NCI-H774 (cell line): ENCODE data around the gene STXBP1.
"Not testable (repeated sequence)": the region's sequence is repeated elsewhere in the genome, so short reads cannot be mapped to it uniquely, and the experiment has no call there.

Experiments used
- DNase-seq: peaks from one replicate; lab custom pipeline; 2025; lab: John Stamatoyannopoulos, UW

Gene STXBP1

GRCh38 chr9:127614961-127615360 is 2.9 kb downstream of the STXBP1 start:
- DNase-seq: no peak

- DNase-seq: not testable (repeated sequence)
Observed at GRCh38 chr9:127621339-127621970, 9.4 kb downstream of the STXBP1 start.

GRCh38 chr9:127626752-127627493 is 14.8 kb downstream of the STXBP1 start:
- no peak for DNase-seq

DNA sequence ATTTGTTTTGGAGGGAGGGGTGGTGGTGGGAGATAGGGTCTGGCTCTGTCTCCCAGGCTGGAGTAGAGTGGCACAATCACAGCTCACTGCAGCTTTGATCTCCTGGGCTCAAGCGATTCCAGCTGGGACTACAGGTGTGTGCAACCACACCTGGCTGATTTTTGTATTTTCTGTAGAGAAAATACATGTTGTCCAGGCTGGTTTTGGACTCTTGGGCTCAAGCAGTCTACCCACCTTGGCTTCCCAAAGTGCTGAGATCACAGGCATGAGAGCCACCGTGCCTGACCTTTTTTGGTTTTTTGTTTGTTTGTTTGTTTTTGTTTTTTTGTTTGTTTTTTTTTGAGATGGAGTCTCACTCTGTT is 15.4 kb downstream of the STXBP1 start:
- no peak for DNase-seq

DNA sequence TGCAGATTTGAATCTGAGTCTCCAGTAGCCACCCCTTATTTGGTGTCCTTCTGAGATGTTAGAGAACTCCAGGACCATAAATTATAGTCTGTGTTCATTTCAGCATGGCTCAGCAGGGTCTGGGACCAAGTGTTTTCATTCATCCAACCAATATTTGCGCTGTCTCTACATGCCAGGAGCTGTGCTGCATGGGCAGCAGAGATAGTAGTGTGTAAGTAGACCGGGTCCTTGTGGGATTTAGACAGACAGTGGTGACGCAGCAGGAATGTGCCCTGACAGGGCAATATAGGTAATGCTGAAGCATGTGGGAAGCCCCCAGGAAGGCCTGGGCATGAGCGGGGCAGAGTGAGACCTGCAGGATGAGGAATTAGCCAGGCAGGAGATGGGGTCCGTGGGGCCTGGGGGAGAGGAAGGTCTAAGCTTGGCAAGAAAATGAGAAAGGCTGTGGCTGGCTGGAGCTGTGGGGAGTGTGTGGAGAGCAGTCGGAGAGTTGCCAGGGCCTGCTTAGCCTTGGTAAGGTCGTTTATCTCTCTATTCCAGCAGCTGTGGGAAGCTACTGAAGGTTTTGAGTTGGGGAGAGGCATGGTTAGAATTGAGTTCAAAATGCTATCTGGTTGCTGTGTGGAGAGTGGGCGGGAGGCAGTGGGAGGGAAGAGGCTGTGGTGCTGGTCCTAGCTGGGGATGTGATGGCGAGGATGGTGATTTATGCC is 16.8 kb downstream of the STXBP1 start:
- no peak for DNase-seq

GRCh38 chr9:127629468-127630081 is 17.5 kb downstream of the STXBP1 start:
- DNase-seq: no peak

GRCh38 chr9:127633216-127633862 is 21.3 kb downstream of the STXBP1 start:
- DNase-seq: no peak

DNA sequence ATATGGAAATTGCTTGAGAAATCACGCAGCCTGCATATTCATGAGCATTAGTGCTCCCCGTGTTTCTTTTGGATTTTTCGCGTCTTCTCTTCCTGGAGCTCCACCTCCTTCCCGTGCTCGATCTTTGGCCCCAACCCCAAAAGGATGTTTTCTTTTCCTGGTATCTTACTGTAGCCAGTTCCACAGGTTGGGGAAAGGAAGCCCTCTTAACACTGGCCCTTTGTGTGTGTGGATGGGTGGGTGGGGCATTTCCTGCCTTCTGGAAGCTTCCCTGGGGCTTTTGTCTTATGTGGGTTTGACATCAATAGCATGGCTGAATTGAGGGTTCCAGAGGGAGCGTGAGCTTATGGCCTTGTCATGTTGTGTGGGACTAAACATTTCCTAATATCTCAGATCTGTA is 21.9 kb downstream of the STXBP1 start:
- no peak for DNase-seq

DNA sequence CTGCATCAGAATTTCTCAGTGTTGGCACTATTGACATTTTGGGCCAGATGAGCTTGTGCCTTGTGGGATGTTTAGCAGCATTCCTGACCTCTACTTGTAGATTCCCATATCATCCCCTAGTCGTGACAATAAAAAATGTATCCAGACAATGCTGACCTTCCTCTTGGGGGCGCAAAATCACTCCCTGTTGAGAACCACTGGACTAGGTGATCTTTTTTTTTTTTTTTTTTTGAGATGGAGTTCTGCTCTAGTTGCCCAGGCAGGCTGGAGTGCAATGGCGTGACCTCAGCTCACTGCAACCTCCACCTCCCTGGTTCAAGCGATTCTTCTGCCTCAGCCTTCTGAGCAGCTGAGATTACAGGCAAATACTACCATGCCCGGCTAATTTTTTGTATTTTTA is 22.6 kb downstream of the STXBP1 start:
- no peak for DNase-seq

DNA sequence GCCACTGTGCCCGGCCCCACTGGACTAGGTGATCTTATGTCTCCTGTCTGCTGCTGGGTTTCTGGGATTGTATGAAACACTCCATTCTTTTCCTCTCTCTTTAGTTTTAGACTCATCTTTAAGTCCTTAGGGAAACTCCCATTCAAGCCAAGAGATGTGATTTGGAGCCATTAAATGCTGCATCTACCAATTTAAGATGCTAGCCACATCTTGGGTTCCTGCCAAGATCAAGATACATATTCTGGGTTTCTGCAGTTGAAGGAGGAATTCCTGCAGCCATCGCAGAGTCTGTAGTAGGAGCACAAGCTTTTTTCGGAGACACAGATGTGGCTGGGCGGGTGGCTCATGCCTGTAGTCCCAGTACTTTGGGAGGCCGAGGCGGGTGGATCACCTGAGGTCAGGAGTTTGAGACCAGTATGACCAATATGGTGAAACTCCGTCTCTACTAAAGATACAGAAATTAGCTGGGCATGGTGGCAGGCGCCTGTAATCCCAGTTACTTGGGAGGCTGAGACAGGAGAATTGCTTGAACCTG is 23.2 kb downstream of the STXBP1 start:
- no peak for DNase-seq

GRCh38 chr9:127637322-127637847 is 25.3 kb downstream of the STXBP1 start:
- DNase-seq: no peak

- no peak for DNase-seq
Observed at GRCh38 chr9:127640908-127641545, 28.9 kb downstream of the STXBP1 start.

DNA sequence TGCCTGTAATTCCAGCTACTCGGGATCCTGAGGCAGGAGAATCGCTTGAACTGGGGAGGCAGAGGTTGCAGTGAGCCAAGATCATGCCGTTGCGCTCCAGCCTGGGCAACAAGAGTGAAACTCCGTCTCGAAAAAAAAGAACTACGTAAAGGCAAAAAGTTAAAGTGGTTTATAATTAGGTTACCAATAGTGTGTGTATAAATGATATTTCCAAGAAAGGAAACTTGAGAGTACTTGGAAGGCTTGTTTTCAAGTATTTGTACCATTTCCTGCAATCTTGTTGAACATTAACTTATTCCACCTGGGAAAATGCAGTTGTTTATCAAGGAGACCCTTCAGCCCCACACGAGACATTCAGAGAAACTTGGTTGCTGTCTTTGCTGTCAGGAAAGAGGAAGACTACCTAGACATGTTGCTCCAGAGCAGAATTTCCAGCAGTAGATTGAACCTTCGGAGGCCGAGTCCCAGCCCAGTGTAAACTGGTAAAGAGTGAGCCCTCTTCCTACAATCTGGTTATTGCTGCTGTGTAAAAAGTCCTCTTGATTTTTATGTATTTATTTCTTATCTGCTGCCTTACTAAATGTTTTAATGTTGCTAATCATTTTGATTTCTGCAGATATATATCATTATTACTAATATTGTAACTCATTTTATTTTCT is 30.1 kb downstream of the STXBP1 start:
- DNase-seq: no peak

GRCh38 chr9:127644146-127644827 is 32.2 kb downstream of the STXBP1 start:
- DNase-seq: no peak

DNA sequence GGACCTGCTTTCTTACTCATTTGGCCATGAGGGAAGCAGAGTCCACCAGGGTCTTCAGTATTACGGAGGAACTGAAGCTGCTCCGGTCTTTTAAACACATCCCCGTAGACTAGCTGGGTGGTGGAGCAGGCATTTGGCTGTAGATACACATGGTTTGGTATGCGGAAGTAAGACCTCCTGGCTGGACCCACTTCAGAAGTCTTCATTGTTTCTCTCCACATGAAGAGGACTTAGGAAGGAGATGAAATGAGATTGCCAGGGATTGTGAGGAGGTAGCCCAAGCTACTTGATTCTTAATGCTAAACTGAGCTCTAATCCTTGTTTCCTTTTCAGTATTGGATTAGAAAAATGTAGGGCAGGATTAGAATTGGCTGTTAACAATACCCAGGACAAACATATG is 32.9 kb downstream of the STXBP1 start:
- no peak for DNase-seq

GRCh38 chr9:127647451-127647850 is 35.4 kb downstream of the STXBP1 start:
- no peak for DNase-seq

DNA sequence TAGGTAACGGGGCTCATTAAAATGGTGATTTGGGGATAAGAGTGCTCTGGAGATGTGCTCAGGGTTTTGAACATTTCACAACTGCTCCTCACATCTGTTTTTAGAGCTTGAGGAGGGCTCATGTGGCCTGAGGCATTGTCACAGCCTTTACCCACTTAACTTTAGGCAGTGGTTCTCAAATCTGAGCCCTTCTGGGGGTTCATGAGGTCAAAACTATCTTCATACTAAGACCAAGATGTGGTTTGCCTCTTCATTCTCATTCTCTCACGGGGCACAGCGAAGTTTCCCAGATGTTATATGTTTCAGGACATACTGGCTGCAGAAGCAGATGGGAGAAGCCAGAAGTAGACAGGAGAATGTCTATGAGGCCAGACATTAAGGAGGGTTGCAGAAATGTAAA is 38.4 kb downstream of the STXBP1 start:
- DNase-seq: no peak

- no peak for DNase-seq
Observed at GRCh38 chr9:127651697-127652610, 39.9 kb downstream of the STXBP1 start.

DNA sequence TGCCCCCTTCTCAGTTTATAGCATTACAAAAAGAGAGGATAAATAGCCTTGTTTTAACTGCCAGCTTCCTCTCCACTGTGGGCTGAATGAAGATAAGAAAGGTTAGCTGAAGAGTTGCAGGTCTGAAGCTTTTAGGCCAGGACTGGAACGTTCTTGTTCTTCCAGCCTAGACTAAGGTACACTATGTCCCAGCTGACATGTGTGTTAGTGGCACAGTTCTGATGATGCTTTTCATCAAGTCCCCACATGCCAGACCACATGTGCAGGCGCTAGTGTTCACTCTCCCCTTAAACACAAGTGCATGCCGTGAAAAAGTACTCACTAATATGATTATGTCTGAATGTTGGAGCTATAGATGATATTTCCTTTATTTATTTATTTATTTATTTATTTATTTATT is 40.7 kb downstream of the STXBP1 start:
- DNase-seq: no peak
